NB4 (cell line): ENCODE data around the gene IDH3G.
"Not testable (repeated sequence)": the region's sequence is repeated elsewhere in the genome, so short reads cannot be mapped to it uniquely, and the experiment has no call there.

Experiments used
- DNase-seq: peaks from one replicate; pipeline ENCODE4 v3.0.0; 2010; ENCODE audit warnings: low read depth
- H3K4me3 ChIP-seq: one replicate; pipeline ENCODE4 v1.5.1; 2011; ENCODE audit warnings: mild to moderate bottlenecking, low read depth, low read length, moderate library complexity
- MAX ChIP-seq: IDR thresholded peaks from 2 replicates; pipeline ENCODE4 v1.6.1; 2011; ENCODE audit warnings: low read depth, low read length
- MYC ChIP-seq: IDR thresholded peaks from 2 replicates; pipeline ENCODE4 v1.6.1; 2011; ENCODE audit warnings: low read depth, low read length
- POLR2A ChIP-seq: IDR thresholded peaks from 2 replicates; pipeline ENCODE4 v1.6.1; 2011; ENCODE audit warnings: mild to moderate bottlenecking; ENCODE audit not compliant: insufficient read length; ENCODE audit errors: extremely low read depth
- TF ChIP-seq, protein P1 (sequence below): IDR thresholded peaks from one replicate; pipeline ENCODE4 v1.5.1; 2012; ENCODE audit warnings: low read depth, low read length

Gene IDH3G

GRCh38 chrX:153744210-153745066, 49.7 kb downstream of the IDH3G start:
- TF ChIP-seq POLR2A (no peak), MAX (no peak), MYC (no peak)
- TF ChIP-seq, protein P1, sequence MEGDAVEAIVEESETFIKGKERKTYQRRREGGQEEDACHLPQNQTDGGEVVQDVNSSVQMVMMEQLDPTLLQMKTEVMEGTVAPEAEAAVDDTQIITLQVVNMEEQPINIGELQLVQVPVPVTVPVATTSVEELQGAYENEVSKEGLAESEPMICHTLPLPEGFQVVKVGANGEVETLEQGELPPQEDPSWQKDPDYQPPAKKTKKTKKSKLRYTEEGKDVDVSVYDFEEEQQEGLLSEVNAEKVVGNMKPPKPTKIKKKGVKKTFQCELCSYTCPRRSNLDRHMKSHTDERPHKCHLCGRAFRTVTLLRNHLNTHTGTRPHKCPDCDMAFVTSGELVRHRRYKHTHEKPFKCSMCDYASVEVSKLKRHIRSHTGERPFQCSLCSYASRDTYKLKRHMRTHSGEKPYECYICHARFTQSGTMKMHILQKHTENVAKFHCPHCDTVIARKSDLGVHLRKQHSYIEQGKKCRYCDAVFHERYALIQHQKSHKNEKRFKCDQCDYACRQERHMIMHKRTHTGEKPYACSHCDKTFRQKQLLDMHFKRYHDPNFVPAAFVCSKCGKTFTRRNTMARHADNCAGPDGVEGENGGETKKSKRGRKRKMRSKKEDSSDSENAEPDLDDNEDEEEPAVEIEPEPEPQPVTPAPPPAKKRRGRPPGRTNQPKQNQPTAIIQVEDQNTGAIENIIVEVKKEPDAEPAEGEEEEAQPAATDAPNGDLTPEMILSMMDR = no peak
- no peak overlapping the region for H3K4me3 ChIP-seq
- DNase-seq = no peak

- not testable (repeated sequence) for DNase-seq, H3K4me3 ChIP-seq
Measured at GRCh38 chrX:153743468-153744209, 50.5 kb downstream of the IDH3G start.

DNA sequence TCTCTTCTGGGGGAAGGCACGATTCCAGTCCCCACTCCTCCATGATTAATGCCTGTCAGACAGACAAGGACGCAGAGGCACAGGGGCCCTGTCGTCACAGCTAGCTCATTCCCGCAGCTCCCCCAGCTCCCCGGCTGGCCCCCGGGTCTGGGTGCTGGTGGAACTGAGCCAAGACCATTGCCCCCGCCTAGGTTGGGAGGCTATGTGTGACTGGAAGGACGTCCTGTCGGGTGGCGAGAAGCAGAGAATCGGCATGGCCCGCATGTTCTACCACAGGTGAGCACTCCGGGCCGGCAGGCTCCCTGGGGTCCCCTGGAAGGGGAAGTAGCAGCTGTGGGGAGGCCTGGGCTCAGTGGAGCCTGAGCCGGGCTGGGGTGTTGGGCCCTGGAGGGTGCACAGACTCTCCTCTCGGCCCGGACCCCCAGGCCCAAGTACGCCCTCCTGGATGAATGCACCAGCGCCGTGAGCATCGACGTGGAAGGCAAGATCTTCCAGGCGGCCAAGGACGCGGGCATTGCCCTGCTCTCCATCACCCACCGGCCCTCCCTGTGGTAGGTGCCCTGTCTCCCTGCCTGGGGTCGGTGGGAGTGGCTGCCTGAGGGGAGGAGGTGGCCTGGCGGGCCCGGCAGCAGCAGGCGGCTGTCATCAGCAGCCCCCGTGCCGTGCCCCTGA, 51.2 kb downstream of the IDH3G start:
- H3K4me3 ChIP-seq = not testable (repeated sequence)

DNA sequence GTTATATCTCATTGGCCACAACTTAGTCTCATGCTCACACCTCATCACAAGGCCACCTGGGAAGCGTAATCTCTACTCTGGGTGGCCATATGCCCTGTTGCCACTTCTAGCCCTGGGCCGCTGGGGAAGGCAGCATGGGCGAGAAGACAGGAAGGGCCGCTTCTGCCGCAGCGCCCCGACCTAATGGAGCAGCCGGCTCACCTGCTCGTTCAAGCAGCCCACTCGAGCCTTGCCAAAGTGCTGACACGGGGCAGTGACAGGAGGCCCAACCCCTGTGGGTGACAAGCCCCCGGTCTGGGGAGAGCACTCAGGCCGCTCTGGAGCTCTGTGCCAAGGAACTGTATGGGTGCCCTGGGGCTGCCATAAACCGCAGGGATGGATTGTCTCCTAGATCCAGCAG, 52.1 kb downstream of the IDH3G start:
- H3K4me3 ChIP-seq, DNase-seq: not testable (repeated sequence)

More for the DNA sequence above, 51.2 kb downstream of the IDH3G start:
- not testable (repeated sequence) for DNase-seq

DNA sequence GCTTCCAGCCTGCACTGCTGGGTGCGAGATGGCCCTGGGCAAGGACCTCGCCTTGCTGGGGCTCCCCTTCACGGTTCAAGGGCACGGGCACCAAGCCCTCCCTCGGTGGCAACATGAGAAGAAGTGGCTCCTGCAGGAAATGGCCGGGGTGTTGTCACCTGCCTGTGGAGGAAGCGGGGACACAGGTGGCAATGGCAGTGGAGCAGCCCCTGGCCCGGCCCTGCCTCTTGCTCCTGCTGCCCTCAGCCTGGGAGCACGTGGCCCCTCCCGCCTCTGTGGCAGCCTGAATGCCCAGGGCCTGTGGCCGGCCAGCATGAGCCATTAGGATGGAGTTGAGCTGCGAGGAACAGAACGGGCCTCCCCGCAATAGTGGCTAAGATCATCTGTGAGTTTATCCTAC, 52.7 kb downstream of the IDH3G start:
- no peak for TF ChIP-seq MYC
- TF ChIP-seq MAX = no peak
- TF ChIP-seq, protein P1 = no peak
- TF ChIP-seq POLR2A = no peak
- H3K4me3 ChIP-seq = no peak overlapping the region
- no peak for DNase-seq

DNA sequence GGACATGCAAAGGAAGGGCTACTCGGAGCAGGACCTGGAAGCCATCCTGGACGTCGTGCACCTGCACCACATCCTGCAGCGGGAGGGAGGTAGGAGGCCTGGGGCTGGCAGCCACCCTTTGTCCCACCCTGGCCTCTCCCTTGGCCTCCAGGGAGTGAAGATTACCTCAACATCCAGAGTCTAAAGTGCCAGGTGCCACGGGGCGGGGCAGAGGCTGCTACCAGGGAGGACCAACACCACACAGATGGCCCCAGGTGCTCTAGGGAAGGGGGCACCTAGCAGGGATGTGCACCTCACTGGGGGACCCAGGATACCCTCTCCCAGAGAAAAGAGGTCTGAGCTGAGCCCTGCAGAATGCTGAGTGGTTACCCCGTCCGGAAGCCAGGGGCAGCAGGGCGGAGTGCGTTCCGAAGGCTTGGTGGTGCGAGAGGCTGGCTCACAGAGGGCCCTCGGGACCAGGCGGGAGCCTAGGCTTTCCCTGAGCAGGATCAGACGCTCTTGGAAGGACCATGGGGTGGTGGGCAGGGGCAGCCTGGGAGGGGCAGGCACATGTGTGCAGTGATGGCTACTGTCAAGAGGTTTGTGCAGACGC, 53.4 kb downstream of the IDH3G start:
- no peak for DNase-seq
- TF ChIP-seq MYC (no peak), MAX (no peak), POLR2A (no peak)
- TF ChIP-seq, protein P1 = no peak
- H3K4me3 ChIP-seq = no peak overlapping the region

- H3K4me3 ChIP-seq = no peak overlapping the region
- TF ChIP-seq MAX (no peak), POLR2A (no peak), MYC (no peak)
- TF ChIP-seq, protein P1 = no peak
- no peak for DNase-seq
Measured at GRCh38 chrX:153739754-153740486, 54.3 kb downstream of the IDH3G start.
